Suprapubic skin (tissue), 4 donors: Measurements from ENCODE around the gene SURF1. TPM values are rescaled to one million over a fixed set of nuclear protein-coding genes. Genes with fewer than 3 reads are reported as not detected.

Source experiments
- DNase-seq, 2 donors: peaks; one replicate each; pipeline ENCODE4 v3.0.0-alpha.2; 2019; ENCODE audit warnings: low spot score in 2 of 2
- H3K27ac ChIP-seq: fragments of 200-600 bp; sonication (generic); one replicate; pipeline ENCODE4 v1.5.1; 2019
- H3K27me3 ChIP-seq: fragments of 200-600 bp; sonication (generic); one replicate; pipeline ENCODE4 v1.5.1; 2019
- H3K36me3 ChIP-seq: fragments of 200-600 bp; sonication (generic); one replicate; pipeline ENCODE4 v1.5.1; 2019
- H3K4me1 ChIP-seq: fragments of 200-600 bp; sonication (generic); one replicate; pipeline ENCODE4 v1.5.1; 2019
- H3K4me3 ChIP-seq: fragments of 200-600 bp; sonication (generic); one replicate; pipeline ENCODE4 v1.5.1; 2019; ENCODE audit warnings: mild to moderate bottlenecking
- H3K9me3 ChIP-seq: fragments of 200-600 bp; sonication (generic); one replicate; pipeline ENCODE4 v1.5.1; 2019
- CTCF ChIP-seq, 2 donors: fragments of 200-600 bp in 1 of 2; fragments of 450-650 bp in 1 of 2; sonication (generic) in 1 of 2; IDR thresholded peaks; one replicate each; pipeline ENCODE4 v1.5.1; 2016 to 2019; ENCODE audit warnings: antibody characterized with exemption in 2 of 2, mild to moderate bottlenecking in 1 of 2, moderate library complexity in 1 of 2
- EP300 ChIP-seq: sonication (generic); formaldehyde crosslinking; IDR thresholded peaks from one replicate; pipeline ENCODE4 v1.6.1; 2017; ENCODE audit warnings: antibody characterized with exemption
- POLR2A ChIP-seq, 2 donors: fragments of 450-650 bp; IDR thresholded peaks; one replicate each; pipeline ENCODE4 v1.6.1; 2017; ENCODE audit warnings: antibody characterized with exemption in 2 of 2, mild to moderate bottlenecking in 2 of 2, moderate library complexity in 2 of 2
- POLR2AphosphoS5 ChIP-seq, 3 donors: sonication (generic); formaldehyde crosslinking; IDR thresholded peaks; one replicate each; pipeline ENCODE4 v1.6.1; 2017; ENCODE audit warnings: antibody characterized with exemption in 3 of 3
- WGBS: methylation state at CpG from one replicate; pipeline ENCODE4 v1.1.5; 2018; 5-methylcytosine and 5-hydroxymethylcytosine counted together
- total RNA-seq, 4 donors: library from RNA; depleted of rRNA; stranded (reverse); fragments of >200 nt; gene quantifications; one replicate each; pipeline ENCODE4 v1.1.0, GENCODE V29; 2016

The SURF1 gene
- total RNA-seq, 4 donors from 2014 or later, result 29.1 to 45.0 (median 33.4) TPM

- WGBS, result 20% methylated on average over 1 of the region's 120 CpGs
- peaks cover 62% of the 10 kb centered on the region for H3K4me1 ChIP-seq
- TF ChIP-seq EP300 (no peak), POLR2A (IDR thresholded peaks at IDR 0.05) (peak; percentile 49 to 90), POLR2AphosphoS5 (IDR thresholded peaks at IDR 0.05) (peak in 2 of 3 donors; percentile 25 to 33)
- H3K36me3 ChIP-seq, result no peaks in the 10 kb centered on the region
- H3K4me3 ChIP-seq, result peak within 1 kb of the TSS; percentile 87
- no peaks in the 10 kb centered on the region for H3K27me3 ChIP-seq
- peak; percentile 96 for DNase-seq
- H3K27ac ChIP-seq, result peak within 1 kb of the TSS; percentile 97
- H3K9me3 ChIP-seq, result no peaks in the 10 kb centered on the region
These were observed 19.7 kb upstream of the SURF1 start, which contains the start of the genes STKLD1 and SURF4 for GRCh38 chr9:133375724-133376654. Gene STKLD1 (plus strand): TSS chr9:133376366. CDS start chr9:133376474, 108 bp downstream. Gene SURF4 (minus strand): TSS chr9:133376060. CDS start chr9:133375969, 91 bp downstream.

GRCh38 chr9:133375116-133375723 is 18.9 kb upstream of the SURF1 start:
- no peak for TF ChIP-seq EP300
- TF ChIP-seq CTCF (IDR thresholded peaks at IDR 0.05), result no peak
- no peak for TF ChIP-seq POLR2A (IDR thresholded peaks at IDR 0.05)
- TF ChIP-seq POLR2AphosphoS5 (IDR thresholded peaks at IDR 0.05), result no peak
- no peaks in the 10 kb centered on the region for H3K27me3 ChIP-seq
- no peak for DNase-seq
- peak overlapping the region; percentile 87 for H3K4me3 ChIP-seq
- H3K4me1 ChIP-seq, result peaks cover 70% of the 10 kb centered on the region
- peak overlapping the region; percentile 97 for H3K27ac ChIP-seq
- no peaks in the 10 kb centered on the region for H3K9me3 ChIP-seq
- 1% methylated on average over 9 of the region's 39 CpGs for whole genome bisulfite sequencing
- peaks cover 6% of the 10 kb centered on the region for H3K36me3 ChIP-seq

- Histone ChIP-seq H3K4me1 (peaks cover 74% of the 10 kb centered on the region), H3K9me3 (no peaks in the 10 kb centered on the region), H3K36me3 (peaks cover 7% of the 10 kb centered on the region), H3K27ac (peak overlapping the region; percentile 97), H3K4me3 (peak overlapping the region; percentile 87), H3K27me3 (no peaks in the 10 kb centered on the region)
- DNase-seq, result no peak
- TF ChIP-seq EP300 (no peak), CTCF (IDR thresholded peaks at IDR 0.05) (no peak), POLR2A (IDR thresholded peaks at IDR 0.05) (no peak), POLR2AphosphoS5 (IDR thresholded peaks at IDR 0.05) (no peak)
- 11% methylated on average over 12 of the region's 12 CpGs for WGBS
These were observed 18.4 kb upstream of the SURF1 start for GRCh38 chr9:133374612-133375115.

- no peak overlapping the region for H3K27ac ChIP-seq
- no peak for DNase-seq
- H3K4me3 ChIP-seq, result no peak overlapping the region
- H3K36me3 ChIP-seq, result peaks cover 7% of the 10 kb centered on the region
- TF ChIP-seq POLR2AphosphoS5 (IDR thresholded peaks at IDR 0.05) (no peak), CTCF (IDR thresholded peaks at IDR 0.05) (no peak), POLR2A (IDR thresholded peaks at IDR 0.05) (no peak), EP300 (no peak)
- no peaks in the 10 kb centered on the region for H3K27me3 ChIP-seq
- H3K4me1 ChIP-seq, result peaks cover 88% of the 10 kb centered on the region
- WGBS, result 50% methylated on average over 7 of the region's 7 CpGs
- H3K9me3 ChIP-seq, result no peaks in the 10 kb centered on the region
These were observed 15.9 kb upstream of the SURF1 start for GRCh38 chr9:133372144-133372543.

- Histone ChIP-seq H3K4me1 (peaks cover 83% of the 10 kb centered on the region), H3K27ac (no peak overlapping the region), H3K9me3 (no peaks in the 10 kb centered on the region), H3K36me3 (peaks cover 14% of the 10 kb centered on the region), H3K4me3 (no peak overlapping the region), H3K27me3 (no peaks in the 10 kb centered on the region)
- DNase-seq, result no peak
- TF ChIP-seq POLR2AphosphoS5 (IDR thresholded peaks at IDR 0.05) (no peak), CTCF (IDR thresholded peaks at IDR 0.05) (no peak), EP300 (no peak), POLR2A (IDR thresholded peaks at IDR 0.05) (no peak)
- 35% methylated on average over 8 of the region's 12 CpGs for WGBS
These were observed 15.0 kb upstream of the SURF1 start for GRCh38 chr9:133371261-133371711.
